Astrocyte of the cerebellum (primary cell): ENCODE results near the gene CDC14A.

ENCODE experiments used
- DNase-seq: peaks from one replicate; pipeline ENCODE4 v3.0.0-alpha.2; 2011; ENCODE audit warnings: low read depth
- H3K4me3 ChIP-seq: 2 replicates; pipeline ENCODE4 v1.5.1; 2011; ENCODE audit warnings: mild to moderate bottlenecking, low read depth, low read length, moderate library complexity
- in situ Hi-C: cut with HindIII; loops from 2 replicates; pipeline ENCODE4 v1.10.0; 2017; ENCODE audit warnings: low sequenced_read_pairs
- TF ChIP-seq, protein P1 (sequence below): IDR thresholded peaks from 2 replicates; pipeline ENCODE4 v1.5.1; 2012; ENCODE audit warnings: low read length, low read depth, moderate library complexity, mild to moderate bottlenecking; ENCODE audit errors: missing control alignments

CDC14A gene

DNA sequence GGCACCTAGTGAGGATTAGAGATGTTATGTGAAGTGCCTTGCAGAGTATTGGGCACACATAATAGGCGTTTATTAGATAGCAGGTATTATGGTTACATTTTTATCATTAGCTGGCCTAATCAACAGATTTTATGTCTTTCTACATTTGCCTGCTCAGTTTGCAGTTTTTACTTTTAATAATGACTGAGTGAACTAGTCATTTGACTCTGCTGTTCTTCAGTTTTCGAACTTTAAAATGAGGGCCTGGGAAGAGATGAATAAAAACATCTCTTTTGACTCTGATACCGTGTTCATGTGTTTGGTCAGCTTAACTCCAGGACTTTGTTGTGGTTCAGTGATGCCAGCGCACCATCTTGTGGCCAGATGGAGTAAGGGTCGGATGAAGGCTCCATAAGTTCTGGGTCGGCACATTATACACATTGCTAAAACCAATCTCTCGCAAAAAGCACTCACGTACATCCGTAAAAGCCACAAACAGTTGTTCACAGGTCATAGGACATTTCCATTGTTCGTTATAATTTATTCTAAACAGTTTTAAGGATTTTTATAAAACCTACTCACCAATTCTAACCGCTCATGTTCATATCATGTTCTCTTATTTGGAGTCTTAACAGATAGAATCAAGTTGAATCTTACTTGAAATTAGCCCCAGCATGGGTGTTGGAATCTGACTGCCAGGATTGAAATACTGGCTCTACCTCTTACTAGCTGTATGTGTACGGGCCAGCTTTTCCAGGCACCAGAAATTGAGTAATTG is 107.2 kb downstream of the CDC14A start:
- in situ Hi-C loops = loop anchor here (5.0 kb wide), 1 partner anchor 413 kb away; no protein-coding TSS in a partner anchor
- peak; percentile 74 for DNase-seq
- TF ChIP-seq, protein P1, sequence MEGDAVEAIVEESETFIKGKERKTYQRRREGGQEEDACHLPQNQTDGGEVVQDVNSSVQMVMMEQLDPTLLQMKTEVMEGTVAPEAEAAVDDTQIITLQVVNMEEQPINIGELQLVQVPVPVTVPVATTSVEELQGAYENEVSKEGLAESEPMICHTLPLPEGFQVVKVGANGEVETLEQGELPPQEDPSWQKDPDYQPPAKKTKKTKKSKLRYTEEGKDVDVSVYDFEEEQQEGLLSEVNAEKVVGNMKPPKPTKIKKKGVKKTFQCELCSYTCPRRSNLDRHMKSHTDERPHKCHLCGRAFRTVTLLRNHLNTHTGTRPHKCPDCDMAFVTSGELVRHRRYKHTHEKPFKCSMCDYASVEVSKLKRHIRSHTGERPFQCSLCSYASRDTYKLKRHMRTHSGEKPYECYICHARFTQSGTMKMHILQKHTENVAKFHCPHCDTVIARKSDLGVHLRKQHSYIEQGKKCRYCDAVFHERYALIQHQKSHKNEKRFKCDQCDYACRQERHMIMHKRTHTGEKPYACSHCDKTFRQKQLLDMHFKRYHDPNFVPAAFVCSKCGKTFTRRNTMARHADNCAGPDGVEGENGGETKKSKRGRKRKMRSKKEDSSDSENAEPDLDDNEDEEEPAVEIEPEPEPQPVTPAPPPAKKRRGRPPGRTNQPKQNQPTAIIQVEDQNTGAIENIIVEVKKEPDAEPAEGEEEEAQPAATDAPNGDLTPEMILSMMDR = peak; percentile 92
- H3K4me3 ChIP-seq = no peak overlapping the region

DNA sequence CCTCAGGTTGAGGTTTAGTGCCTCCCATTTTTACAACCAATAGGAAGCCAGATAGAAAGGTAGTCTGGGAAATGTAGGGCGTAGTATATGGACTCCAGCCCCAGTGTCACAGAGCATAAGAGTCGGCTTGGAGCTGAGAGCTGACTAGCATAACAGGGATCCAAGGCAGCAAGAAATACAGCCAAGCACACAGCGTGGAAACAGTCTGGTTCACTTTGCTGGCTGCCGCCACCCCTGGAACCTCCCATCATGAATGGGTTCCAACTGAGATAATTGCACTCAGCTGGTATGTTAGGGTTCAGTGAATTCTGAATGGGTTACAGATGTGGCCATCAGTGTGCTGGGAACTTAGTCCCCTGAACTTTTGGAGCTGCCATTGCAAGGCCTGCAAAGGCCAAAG is 108.9 kb downstream of the CDC14A start:
- peak; percentile 29 for DNase-seq
- in situ Hi-C loops = loop anchor here (5.0 kb wide), 1 partner anchor 411 kb away; no protein-coding TSS in a partner anchor

DNA sequence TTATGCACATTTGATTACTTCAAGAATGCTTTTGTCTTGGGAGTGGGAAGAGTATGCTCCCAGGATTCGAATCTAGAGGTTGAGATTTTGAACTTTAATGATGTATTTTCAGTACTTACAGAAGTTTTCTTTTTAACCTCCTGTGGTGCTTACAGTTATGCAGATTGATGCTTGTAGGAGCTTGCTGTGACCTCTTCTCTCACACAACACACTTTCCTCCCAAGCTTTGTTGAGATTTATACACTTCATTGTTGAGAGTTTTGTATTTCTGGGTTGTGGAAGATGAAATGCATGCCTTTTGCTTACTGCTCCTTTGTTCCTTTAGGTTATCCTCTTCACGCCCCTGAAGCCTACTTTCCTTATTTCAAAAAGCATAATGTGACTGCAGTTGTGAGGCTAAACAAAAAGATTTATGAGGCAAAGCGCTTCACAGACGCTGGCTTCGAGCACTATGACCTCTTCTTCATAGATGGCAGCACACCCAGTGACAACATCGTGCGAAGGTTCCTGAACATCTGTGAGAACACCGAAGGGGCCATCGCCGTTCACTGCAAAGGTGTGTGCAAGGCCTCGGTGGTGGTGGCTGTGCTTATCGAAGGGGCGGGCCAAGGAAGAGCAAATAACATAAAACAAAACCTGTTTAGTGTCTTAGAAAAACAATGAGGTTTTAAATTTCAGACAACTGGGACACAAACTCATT is 110.2 kb downstream of the CDC14A start:
- in situ Hi-C loops = loop anchor here (5.0 kb wide), 1 partner anchor 410 kb away; no protein-coding TSS in a partner anchor

More for the DNA sequence above, 108.9 kb downstream of the CDC14A start:
- H3K4me3 ChIP-seq = no peak overlapping the region
- TF ChIP-seq, protein P1 = no peak

DNA sequence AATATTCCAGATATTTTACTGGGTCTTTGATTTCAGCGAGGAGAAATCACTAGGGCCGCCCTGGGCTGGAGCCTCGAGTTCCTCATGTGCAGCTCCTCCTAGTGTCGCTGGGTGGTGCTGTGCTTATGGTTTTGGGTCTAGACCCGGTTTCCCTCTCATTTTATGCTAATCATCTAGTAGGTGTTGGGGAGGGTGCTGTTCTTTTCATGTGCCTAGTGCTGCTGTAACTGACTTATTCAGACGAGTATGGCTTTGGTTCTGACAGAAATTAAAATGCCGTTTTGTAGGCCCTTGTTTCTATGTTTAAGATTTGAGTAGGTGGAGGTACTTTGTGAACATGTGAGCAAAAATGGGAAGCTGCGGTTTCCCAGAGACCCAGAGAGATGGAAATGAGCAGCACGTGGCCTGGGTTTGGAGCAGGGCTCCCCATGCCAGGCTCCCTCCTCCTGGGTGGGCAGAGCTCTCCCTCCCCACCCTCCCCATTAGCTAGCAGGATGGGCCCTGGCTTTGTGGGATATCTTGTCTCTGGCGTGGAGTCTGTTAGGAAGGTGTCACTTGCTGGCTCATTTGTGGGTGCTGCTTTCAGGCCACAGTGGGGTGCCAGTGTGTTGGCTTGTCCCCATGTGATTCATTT is 111.6 kb downstream of the CDC14A start:
- TF ChIP-seq, protein P1 = peak; percentile 92
- in situ Hi-C loops = loop anchor here (5.0 kb wide), 1 partner anchor 408 kb away; no protein-coding TSS in a partner anchor
- DNase-seq = peak; percentile 38
- H3K4me3 ChIP-seq = no peak overlapping the region

More for the DNA sequence above, 110.2 kb downstream of the CDC14A start:
- no peak overlapping the region for H3K4me3 ChIP-seq
- DNase-seq = no peak
- TF ChIP-seq, protein P1 = no peak

DNA sequence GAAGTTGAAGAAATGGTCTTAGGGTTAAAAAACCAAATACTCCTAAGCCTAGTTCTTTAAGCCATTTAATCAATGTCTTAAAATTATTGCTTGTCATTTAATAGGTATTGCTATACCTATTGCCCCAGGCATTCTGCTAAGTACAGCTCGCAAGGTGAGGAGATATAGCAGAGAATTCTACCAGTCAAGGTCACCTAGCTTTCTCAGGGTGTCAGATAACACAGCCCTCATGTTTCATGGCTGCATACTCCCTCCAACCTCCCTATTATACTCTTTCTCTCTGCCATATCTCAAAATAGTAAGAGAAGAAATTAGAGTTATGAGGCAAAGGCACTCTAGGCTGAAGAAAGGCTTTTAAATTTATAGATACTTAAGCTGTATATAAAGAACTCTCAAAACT is 117.3 kb downstream of the CDC14A start:
- in situ Hi-C loops = no loop called here
- no peak for DNase-seq
- TF ChIP-seq, protein P1 = no peak
- no peak overlapping the region for H3K4me3 ChIP-seq

DNA sequence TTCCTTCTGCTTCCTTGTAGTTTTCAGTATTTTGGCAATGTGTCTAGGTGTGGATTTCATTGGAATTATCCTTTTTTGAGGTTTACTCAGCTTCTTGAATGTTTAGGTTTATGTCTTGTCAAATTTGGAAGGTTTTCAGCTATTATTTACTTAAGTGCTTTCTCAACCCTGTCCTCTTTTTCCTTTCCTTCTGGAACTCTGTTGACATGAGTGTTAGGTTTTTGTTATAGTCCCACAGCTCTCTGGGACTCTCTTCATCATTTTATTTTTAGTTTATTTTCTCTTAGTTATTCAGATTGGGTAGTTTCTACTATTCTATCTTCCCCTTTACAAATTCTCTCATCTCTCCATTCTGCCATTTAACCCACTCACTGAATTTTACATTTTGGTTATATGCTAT is 122.5 kb downstream of the CDC14A start:
- DNase-seq = no peak
- no peak overlapping the region for H3K4me3 ChIP-seq
- in situ Hi-C loops = no loop called here
- TF ChIP-seq, protein P1 = no peak
